ENCODE data around the gene OSTN. TPM values are rescaled to one million over a fixed set of nuclear protein-coding genes. Genes with fewer than 3 reads are reported as not detected.

Gene OSTN
- total RNA-seq, 2 experiments from 2014 or later, result not detected

- no peaks in the 10 kb centered on the region for H3K4me1 Mint-ChIP-seq (ENCODE audit: low read depth)
- H3K36me3 Mint-ChIP-seq (ENCODE audit: low read depth), result no peaks in the 10 kb centered on the region
- ChIA-PET CTCF (no interaction called here), POLR2A (no interaction called here)
- TF ChIP-seq CTCF (IDR thresholded peaks at IDR 0.05), result no peak
- H3K9me3 Mint-ChIP-seq, result no peaks in the 10 kb centered on the region
- no peak overlapping the region for H3K27ac Mint-ChIP-seq
- H3K4me3 Mint-ChIP-seq, result no peak overlapping the region
- intact Hi-C loops (cut with micrococcal nuclease), result no loop called here
- H3K27me3 Mint-ChIP-seq, result no peaks in the 10 kb centered on the region
- ATAC-seq (no peak), DNase-seq (no peak)
These were observed 33.2 kb upstream of the OSTN start for GRCh38 chr3:191165802-191166201.

DNA sequence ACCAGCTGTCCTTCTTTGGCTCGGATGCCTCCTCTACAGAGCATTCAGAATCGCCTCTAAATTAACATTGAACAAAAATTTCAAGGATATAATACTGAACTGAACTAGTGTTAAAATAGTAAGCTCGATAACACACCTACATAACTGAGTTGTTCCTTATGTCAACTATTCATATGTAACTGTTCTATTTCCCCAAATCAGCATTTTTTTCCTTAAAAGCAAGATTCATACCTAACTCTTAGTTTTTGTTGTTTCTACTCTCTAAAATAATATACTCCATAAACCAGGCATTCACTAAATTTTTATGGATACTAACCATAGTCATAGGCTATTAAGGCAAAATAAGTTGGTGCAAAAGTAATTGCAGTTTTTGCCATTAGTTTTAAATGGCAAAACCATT is 32.7 kb upstream of the OSTN start:
- Mint-ChIP-seq H3K4me3 (no peak overlapping the region), H3K36me3 (ENCODE audit: low read depth) (no peaks in the 10 kb centered on the region), H3K4me1 (ENCODE audit: low read depth) (no peaks in the 10 kb centered on the region), H3K9me3 (no peaks in the 10 kb centered on the region), H3K27ac (no peak overlapping the region), H3K27me3 (no peaks in the 10 kb centered on the region)
- TF ChIP-seq CTCF (IDR thresholded peaks at IDR 0.05), result no peak
- POLR2A ChIA-PET, result no interaction called here
- DNase-seq (no peak), ATAC-seq (no peak)
- CTCF ChIA-PET, result no interaction called here
- intact Hi-C loops (cut with micrococcal nuclease), result no loop called here

DNA sequence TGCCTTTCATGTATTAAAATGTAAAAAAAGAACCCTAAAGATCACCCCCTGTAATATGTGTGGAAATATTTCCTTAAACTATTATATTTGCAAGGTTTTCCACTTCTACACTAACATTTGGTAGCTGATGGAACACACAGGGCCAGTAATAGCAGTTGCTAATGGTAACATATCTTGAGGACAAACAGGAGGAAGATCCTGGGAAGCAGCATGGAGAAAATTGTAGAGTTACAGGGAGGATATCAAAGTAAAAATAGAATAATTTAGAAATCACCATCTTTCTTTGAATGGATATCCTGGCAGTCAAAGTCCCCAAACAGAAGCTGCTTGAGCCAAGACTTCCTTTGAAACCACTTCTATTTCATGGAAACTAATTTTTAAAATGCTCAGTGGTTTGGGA is 29.5 kb upstream of the OSTN start:
- no peak overlapping the region for H3K4me3 Mint-ChIP-seq
- ChIA-PET CTCF (no interaction called here), POLR2A (no interaction called here)
- TF ChIP-seq CTCF (IDR thresholded peaks at IDR 0.05), result no peak
- H3K36me3 Mint-ChIP-seq (ENCODE audit: low read depth), result no peaks in the 10 kb centered on the region
- intact Hi-C loops (cut with micrococcal nuclease), result no loop called here
- H3K4me1 Mint-ChIP-seq (ENCODE audit: low read depth), result no peaks in the 10 kb centered on the region
- no peaks in the 10 kb centered on the region for H3K9me3 Mint-ChIP-seq
- no peak overlapping the region for H3K27ac Mint-ChIP-seq
- H3K27me3 Mint-ChIP-seq, result no peaks in the 10 kb centered on the region
- ATAC-seq, result no peak
- DNase-seq, result no peak

GRCh38 chr3:191170097-191170496 is 28.9 kb upstream of the OSTN start:
- POLR2A ChIA-PET, result no interaction called here
- TF ChIP-seq CTCF (IDR thresholded peaks at IDR 0.05), result no peak
- H3K4me1 Mint-ChIP-seq (ENCODE audit: low read depth), result no peaks in the 10 kb centered on the region

DNA sequence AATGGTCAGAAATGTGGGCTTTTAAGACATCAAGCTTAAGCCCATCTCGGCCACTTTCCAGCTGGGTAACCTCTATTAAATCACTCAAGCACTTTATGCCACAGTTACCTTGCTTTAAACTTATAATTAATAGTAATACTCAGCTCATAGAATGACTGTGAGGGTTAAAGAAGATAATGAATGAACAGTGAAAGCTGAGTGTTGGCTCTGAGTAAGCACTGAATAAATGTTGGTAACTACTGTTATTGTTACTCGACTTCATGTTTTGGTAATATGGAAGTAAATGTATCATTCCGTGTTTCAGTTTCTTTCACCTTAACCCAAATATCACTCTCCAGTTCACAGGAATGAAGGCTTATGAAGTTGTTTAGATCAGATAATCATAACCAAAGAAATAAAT is 23.9 kb upstream of the OSTN start:
- no peak for DNase-seq
- H3K9me3 Mint-ChIP-seq, result no peaks in the 10 kb centered on the region
- H3K4me1 Mint-ChIP-seq (ENCODE audit: low read depth), result no peaks in the 10 kb centered on the region
- no peaks in the 10 kb centered on the region for H3K36me3 Mint-ChIP-seq (ENCODE audit: low read depth)
- H3K4me3 Mint-ChIP-seq, result no peak overlapping the region
- TF ChIP-seq CTCF (IDR thresholded peaks at IDR 0.05), result no peak
- no peak overlapping the region for H3K27ac Mint-ChIP-seq
- intact Hi-C loops (cut with micrococcal nuclease), result no loop called here
- CTCF ChIA-PET, result no interaction called here
- POLR2A ChIA-PET, result no interaction called here
- H3K27me3 Mint-ChIP-seq, result no peaks in the 10 kb centered on the region
- no peak for ATAC-seq

More at GRCh38 chr3:191170097-191170496, 28.9 kb upstream of the OSTN start:
- Mint-ChIP-seq H3K9me3 (no peaks in the 10 kb centered on the region), H3K36me3 (ENCODE audit: low read depth) (no peaks in the 10 kb centered on the region), H3K4me3 (no peak overlapping the region), H3K27me3 (no peaks in the 10 kb centered on the region), H3K27ac (no peak overlapping the region)
- CTCF ChIA-PET, result no interaction called here
- no peak for ATAC-seq
- DNase-seq, result no peak
- intact Hi-C loops (cut with micrococcal nuclease), result no loop called here

All from activated CD8-positive, alpha-beta T cell treated with anti-CD3 and anti-CD28 coated beads for 36 hours (primary cell).